A673 (cell line): ENCODE measurements around the gene ZNF837. TPM values are rescaled to one million over a fixed set of nuclear protein-coding genes. Genes with fewer than 3 reads are reported as not detected.

Experiments
- BruUV-seq: library from RNA; stranded (reverse); fragments of 400-500 nt; replicated peaks from 2 replicates; lab custom pipeline; 2021; lab: Mats Ljungman, UMichigan
- CTCF ChIA-PET: fragments of 300-600 bp; sonication (Branson Sonifier 250); formaldehyde crosslinking; loops from one replicate; lab custom pipeline; 2022; ENCODE audit warnings: antibody characterized with exemption; lab: Charles Lee
- POLR2A ChIA-PET: fragments of 300-600 bp; sonication (Branson Sonifier 250); formaldehyde crosslinking; loops from one replicate; lab custom pipeline; 2022; ENCODE audit warnings: antibody characterized with exemption; ENCODE audit not compliant: low non-redundant PET; lab: Charles Lee
- DNase-seq: peaks from one replicate; pipeline ENCODE4 v3.0.0-alpha.2; 2015; ENCODE audit warnings: low spot score
- H3K27ac ChIP-seq: fragments of 200-600 bp; sonication (generic); 2 replicates; pipeline ENCODE4 v1.5.1; 2016; ENCODE audit warnings: mixed run types, low read depth, mild to moderate bottlenecking, mixed read lengths, antibody characterized with exemption, low read length; ENCODE audit not compliant: poor library complexity, severe bottlenecking
- H3K27me3 ChIP-seq: fragments of 200-600 bp; sonication (generic); replicated peaks from 2 replicates; pipeline ENCODE4 v1.6.1; 2017; ENCODE audit warnings: mixed run types, low read depth, mild to moderate bottlenecking, mixed read lengths, antibody characterized with exemption, low read length; ENCODE audit not compliant: insufficient read depth, poor library complexity
- H3K36me3 ChIP-seq: fragments of 200-600 bp; sonication (generic); 2 replicates; pipeline ENCODE4 v1.6.1; 2016; ENCODE audit warnings: mixed run types, mild to moderate bottlenecking, mixed read lengths, antibody characterized with exemption, low read length; ENCODE audit not compliant: insufficient read depth, poor library complexity, severe bottlenecking
- H3K4me1 ChIP-seq: fragments of 200-600 bp; sonication (generic); 2 replicates; pipeline ENCODE4 v1.6.1; 2017; ENCODE audit warnings: mixed run types, mild to moderate bottlenecking, mixed read lengths, antibody characterized with exemption, low read length; ENCODE audit not compliant: insufficient read depth, poor library complexity, severe bottlenecking
- H3K4me3 ChIP-seq: fragments of 200-600 bp; sonication (generic); 2 replicates; pipeline ENCODE4 v1.5.1; 2016; ENCODE audit warnings: low read depth, mixed run types, mild to moderate bottlenecking, mixed read lengths, low read length; ENCODE audit not compliant: poor library complexity, severe bottlenecking
- H3K9me3 ChIP-seq: fragments of 200-600 bp; sonication (generic); 2 replicates; pipeline ENCODE4 v1.6.1; 2016; ENCODE audit warnings: mixed run types, low read depth, mild to moderate bottlenecking, mixed read lengths, antibody characterized with exemption, low read length; ENCODE audit not compliant: poor library complexity, severe bottlenecking
- CTCF ChIP-seq: fragments of 300-800, 200-600 bp; sonication (generic); conservative IDR thresholded peaks from 2 replicates; pipeline ENCODE4 v1.5.1; 2017; ENCODE audit warnings: low read depth, mild to moderate bottlenecking, antibody characterized with exemption, low read length, moderate library complexity, mixed read lengths
- EZH2 ChIP-seq: fragments of 200-600 bp; sonication (generic); IDR thresholded peaks from 2 replicates; pipeline ENCODE4 v1.6.1; 2017; ENCODE audit warnings: borderline replicate concordance, low read depth, mild to moderate bottlenecking, mixed read lengths, antibody characterized with exemption, low read length; ENCODE audit not compliant: poor library complexity, severe bottlenecking
- intact Hi-C: fragments of 100-400 bp; cut with micrococcal nuclease; formaldehyde crosslinking; loops from one replicate; pipeline ENCODE4 v1.10.0; 2022; ENCODE audit not compliant: unreplicated experiment
- total RNA-seq: library from RNA; stranded (reverse); gene quantifications from 2 replicates; pipeline ENCODE4 v1.2.3, GENCODE V29; 2021

ZNF837 gene
- total RNA-seq, 1 experiment from 2014 or later = 1.3 TPM

- intact Hi-C loops = no loop called here
- H3K4me3 ChIP-seq = no peak overlapping the region
- no peaks in the 10 kb centered on the region for H3K36me3 ChIP-seq
- H3K27ac ChIP-seq = no peak overlapping the region
- peaks cover 6% of the 10 kb centered on the region for H3K4me1 ChIP-seq
- TF ChIP-seq CTCF (no peak), EZH2 (no peak)
- ChIA-PET CTCF (no interaction called here), POLR2A (no interaction called here)
- no peaks in the 10 kb centered on the region for H3K27me3 ChIP-seq
- no TSS peak for BruUV-seq
- DNase-seq = no peak
- no peaks in the 10 kb centered on the region for H3K9me3 ChIP-seq
Observed at GRCh38 chr19:58364146-58364545, 16.7 kb downstream of the ZNF837 start.

- BruUV-seq = no TSS peak
- CTCF ChIA-PET = interaction anchor here (0.6 to 1.0 kb wide), 2 partner anchors 14 to 15 kb away, joined by 3 read pairs; no protein-coding TSS in a partner anchor
- H3K36me3 ChIP-seq = no peaks in the 10 kb centered on the region
- peak within 1 kb of the TSS; percentile 96 for H3K27ac ChIP-seq
- TF ChIP-seq EZH2 (no peak), CTCF (no peak)
- DNase-seq = peak; percentile 98
- no peaks in the 10 kb centered on the region for H3K9me3 ChIP-seq
- intact Hi-C loops = no loop called here
- peak within 1 kb of the TSS; percentile 95 for H3K4me3 ChIP-seq
- POLR2A ChIA-PET = interaction anchor here (0.5 to 0.8 kb wide), 4 partner anchors 11 to 65 kb away, joined by 4 to 15 read pairs (median 7); no protein-coding TSS in a partner anchor
- no peaks in the 10 kb centered on the region for H3K27me3 ChIP-seq
- H3K4me1 ChIP-seq = peaks cover 6% of the 10 kb centered on the region
Observed at GRCh38 chr19:58362272-58362994, 18.4 kb downstream of the ZNF837 start, which contains the start of gene ZNF497. TSS of gene ZNF497 (minus strand) at chr19:58362751. CDS start at chr19:58357635, 5,116 bp downstream.

GRCh38 chr19:58361900-58362271 lies 18.9 kb downstream of the ZNF837 start:
- Histone ChIP-seq H3K27ac (peak overlapping the region; percentile 96), H3K4me1 (peaks cover 6% of the 10 kb centered on the region), H3K36me3 (no peaks in the 10 kb centered on the region), H3K9me3 (no peaks in the 10 kb centered on the region), H3K27me3 (no peaks in the 10 kb centered on the region), H3K4me3 (peak overlapping the region; percentile 95)
- ChIA-PET CTCF (interaction anchor here (1.0 kb wide), 1 partner anchor 14 kb away, joined by 3 read pairs; no protein-coding TSS in a partner anchor), POLR2A (interaction anchor here (0.5 kb wide), 1 partner anchor 65 kb away, joined by 4 read pairs; no protein-coding TSS in a partner anchor)
- peak; percentile 58 for DNase-seq
- intact Hi-C loops = no loop called here
- TF ChIP-seq CTCF (no peak), EZH2 (no peak)
- BruUV-seq = TSS peak; percentile 71
